ENCODE results near the gene ACMSD.

DNA sequence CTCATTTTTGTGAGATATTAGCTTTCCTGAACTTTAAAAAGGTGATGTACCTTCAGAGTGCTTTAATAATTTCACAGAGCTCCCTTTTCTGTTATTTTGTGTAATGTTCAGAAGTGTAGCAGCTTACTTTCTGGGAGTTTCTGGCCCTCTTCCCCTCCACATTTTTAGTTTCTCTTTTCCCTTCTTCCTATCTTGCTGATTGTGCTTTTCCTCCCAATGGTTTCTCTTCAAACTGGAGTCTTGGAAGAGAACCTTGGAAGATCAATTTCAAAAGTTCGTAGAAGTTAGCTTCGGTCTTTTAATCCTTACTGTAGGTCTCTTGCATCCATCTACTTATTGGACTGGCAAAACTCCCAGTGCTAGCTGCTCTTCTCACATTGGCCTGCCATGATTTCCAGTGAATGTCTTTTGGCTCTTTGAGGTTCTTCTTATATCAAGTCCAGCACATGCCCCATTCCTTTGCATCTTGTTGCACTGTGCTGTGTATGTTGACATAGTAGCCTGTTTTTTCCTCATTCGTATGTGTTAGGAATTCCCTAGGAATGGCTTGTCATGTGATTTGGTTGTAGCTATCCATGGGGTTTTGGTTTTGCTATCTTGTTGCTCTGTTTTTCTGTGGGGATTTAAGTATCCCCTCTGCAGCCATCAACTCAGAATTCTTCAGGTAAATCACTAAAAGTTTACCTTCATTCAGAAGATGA lies 88.0 kb downstream of the ACMSD start:
- TF ChIP-seq POLR2AphosphoS5 (IDR thresholded peaks at IDR 0.05), result no peak
- TF ChIP-seq, protein P1, sequence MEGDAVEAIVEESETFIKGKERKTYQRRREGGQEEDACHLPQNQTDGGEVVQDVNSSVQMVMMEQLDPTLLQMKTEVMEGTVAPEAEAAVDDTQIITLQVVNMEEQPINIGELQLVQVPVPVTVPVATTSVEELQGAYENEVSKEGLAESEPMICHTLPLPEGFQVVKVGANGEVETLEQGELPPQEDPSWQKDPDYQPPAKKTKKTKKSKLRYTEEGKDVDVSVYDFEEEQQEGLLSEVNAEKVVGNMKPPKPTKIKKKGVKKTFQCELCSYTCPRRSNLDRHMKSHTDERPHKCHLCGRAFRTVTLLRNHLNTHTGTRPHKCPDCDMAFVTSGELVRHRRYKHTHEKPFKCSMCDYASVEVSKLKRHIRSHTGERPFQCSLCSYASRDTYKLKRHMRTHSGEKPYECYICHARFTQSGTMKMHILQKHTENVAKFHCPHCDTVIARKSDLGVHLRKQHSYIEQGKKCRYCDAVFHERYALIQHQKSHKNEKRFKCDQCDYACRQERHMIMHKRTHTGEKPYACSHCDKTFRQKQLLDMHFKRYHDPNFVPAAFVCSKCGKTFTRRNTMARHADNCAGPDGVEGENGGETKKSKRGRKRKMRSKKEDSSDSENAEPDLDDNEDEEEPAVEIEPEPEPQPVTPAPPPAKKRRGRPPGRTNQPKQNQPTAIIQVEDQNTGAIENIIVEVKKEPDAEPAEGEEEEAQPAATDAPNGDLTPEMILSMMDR (IDR thresholded peaks at IDR 0.05), result no peak

Measured in prostate gland (tissue), 2 donors.